Right cardiac atrium (tissue), 5 donors: ENCODE results near the gene CNTNAP2. TPM values are rescaled to one million over a fixed set of nuclear protein-coding genes. Genes with fewer than 3 reads are reported as not detected.

Source experiments
- ATAC-seq, 2 donors: fragments of 200-7000 bp; cut with Tn5 transposase; one replicate each; pipeline versions ENCODE4 v1.8.0 to v1.9.1; 2020; ENCODE audit warnings: moderate library complexity in 2 of 2, mild to moderate bottlenecking in 1 of 2
- DNase-seq, 3 donors: peaks; one replicate each; pipeline ENCODE4 v3.0.0-alpha.2; 2020
- H3K27ac ChIP-seq: one replicate; pipeline ENCODE4 v1.5.1; 2013; ENCODE audit warnings: mild to moderate bottlenecking, low read length, control low read depth, moderate library complexity
- H3K27me3 ChIP-seq: one replicate; pipeline ENCODE4 v1.6.1; 2013; ENCODE audit not compliant: control insufficient read depth, insufficient read depth
- H3K4me1 ChIP-seq: one replicate; pipeline ENCODE4 v1.6.1; 2013; ENCODE audit warnings: low read length; ENCODE audit not compliant: control insufficient read depth, insufficient read depth
- H3K4me3 ChIP-seq: one replicate; pipeline ENCODE4 v1.5.1; 2013; ENCODE audit warnings: low read length, control low read depth
- H3K9me3 ChIP-seq: one replicate; pipeline ENCODE4 v1.6.1; 2013; ENCODE audit warnings: low read length; ENCODE audit not compliant: control insufficient read depth
- WGBS: extraction: QIAGEN DNeasy Blood & Tissue Kit; methylation state at CpG from one replicate; pipeline ENCODE4 v1.1.7; 2013; 5-methylcytosine and 5-hydroxymethylcytosine counted together
- intact Hi-C, 4 donors: fragments of 100-400 bp; cut with DNase I; formaldehyde crosslinking; loops; one replicate each; pipeline versions ENCODE4 v1.11.0 to v1.14.0; 2022 to 2023
- polyA plus RNA-seq: library from polyadenylated mRNA; stranded (reverse); fragments of 200-250 nt; gene quantifications from one replicate; pipeline ENCODE4 v1.2.3, GENCODE V29; 2013
- total RNA-seq, 4 donors: library from RNA; stranded (reverse); fragmentation: NEBNext Ultra II Directional; extraction: Animal tissue kit (Norgen Biotek cat#: 25700); gene quantifications; one replicate each; pipeline ENCODE4 v1.2.1, GENCODE V29; 2021
- donor health status: healthy with polysubstance abuse.
- donor health status: DM: no; HTN: yes; CAD: no.
- donor health status: DM: no; HTN: no; CAD: no.
- donor health status: DM: no; HTN: yes; CAD: no; lungs with severe emphysema.
- donor health status: DM: yes; HTN: yes; CAD: no.

The CNTNAP2 gene
- total and polyA plus RNA-seq, 5 donors: 0.23 to 1.7 (median 0.91) TPM; not detected in 1

DNA sequence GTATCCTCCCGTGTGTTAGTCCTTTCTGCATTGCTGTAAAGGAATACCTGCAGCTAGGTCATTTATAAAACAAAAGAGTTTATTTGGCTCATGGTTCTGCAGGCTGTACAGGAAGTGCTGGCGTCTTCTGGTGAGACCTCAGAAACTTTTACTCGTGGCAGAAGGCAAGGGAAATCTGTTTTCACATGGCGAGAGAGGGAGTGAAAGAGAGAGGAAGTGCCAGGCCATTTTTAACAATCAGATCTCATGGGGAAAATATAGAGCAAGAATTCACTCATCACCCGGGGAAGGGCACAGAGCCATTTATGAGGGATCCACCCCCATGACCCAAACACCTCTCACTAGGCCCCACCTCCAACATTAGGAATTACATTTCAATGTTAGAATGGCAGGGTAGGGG lies 952.2 kb downstream of the CNTNAP2 start:
- H3K27ac ChIP-seq: peak overlapping the region; percentile 19
- no peak overlapping the region for H3K4me3 ChIP-seq
- intact Hi-C loops: no loop called here
- H3K4me1 ChIP-seq: no peaks in the 10 kb centered on the region
- ATAC-seq (peak; percentile 33 to 64), DNase-seq (no peak)
- H3K9me3 ChIP-seq: no peaks in the 10 kb centered on the region
- H3K27me3 ChIP-seq: no peaks in the 10 kb centered on the region
- WGBS: 30% methylated on average over 5 of the region's 5 CpGs

DNA sequence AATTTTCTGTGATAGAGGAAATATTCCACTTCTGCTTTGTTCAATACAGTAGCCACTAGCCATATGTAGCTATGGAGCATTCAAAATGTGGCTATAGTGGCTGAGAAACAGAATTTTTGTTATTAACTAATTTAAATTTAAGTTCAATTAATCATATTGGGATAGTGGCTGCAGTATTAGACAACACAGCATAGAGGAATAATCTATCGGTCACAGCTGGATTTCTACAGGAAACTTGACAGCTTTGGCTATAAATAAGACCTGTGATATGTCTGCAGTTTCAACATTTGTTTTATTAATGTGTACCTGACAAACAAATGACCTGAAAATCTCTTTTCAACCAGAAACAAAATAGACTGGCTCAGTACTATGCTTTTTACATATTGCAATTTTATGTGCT lies 953.2 kb downstream of the CNTNAP2 start:
- WGBS: 46% methylated on average over 1 of the region's 1 CpG
- no peaks in the 10 kb centered on the region for H3K27me3 ChIP-seq
- intact Hi-C loops: no loop called here

GRCh38 chr7:147070886-147071285 lies 954.3 kb downstream of the CNTNAP2 start:
- DNase-seq: no peak
- ATAC-seq: no peak
- intact Hi-C loops: no loop called here
- Histone ChIP-seq H3K27me3 (no peaks in the 10 kb centered on the region), H3K9me3 (no peaks in the 10 kb centered on the region), H3K4me1 (no peaks in the 10 kb centered on the region), H3K27ac (no peak overlapping the region), H3K4me3 (no peak overlapping the region)
- 65% methylated on average over 1 of the region's 1 CpG for WGBS

More for the DNA sequence above, 953.2 kb downstream of the CNTNAP2 start:
- ATAC-seq: no peak
- H3K4me3 ChIP-seq: no peak overlapping the region
- H3K4me1 ChIP-seq: no peaks in the 10 kb centered on the region
- H3K9me3 ChIP-seq: no peaks in the 10 kb centered on the region
- H3K27ac ChIP-seq: no peak overlapping the region
- no peak for DNase-seq

DNA sequence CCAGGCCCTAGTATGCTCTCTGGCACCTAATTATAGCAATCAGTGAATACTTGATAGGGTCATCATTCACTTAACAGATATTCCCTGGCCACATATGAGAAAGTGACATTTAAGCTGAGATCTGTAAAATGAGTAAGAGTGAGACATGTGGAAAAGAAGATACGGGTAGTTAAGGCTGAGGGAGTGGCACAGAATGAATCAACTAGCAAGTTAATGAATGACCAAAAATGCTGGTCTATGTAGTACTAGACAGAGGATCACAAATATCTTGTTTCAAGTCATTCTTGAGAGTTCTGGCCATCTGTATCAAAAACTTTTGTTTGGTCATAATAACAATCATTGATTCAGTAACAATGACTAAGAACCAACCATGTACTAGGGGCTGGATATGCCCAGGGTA lies 954.9 kb downstream of the CNTNAP2 start:
- 75% methylated on average over 1 of the region's 1 CpG for WGBS
- no peak overlapping the region for H3K27ac ChIP-seq
- H3K4me1 ChIP-seq: no peaks in the 10 kb centered on the region

DNA sequence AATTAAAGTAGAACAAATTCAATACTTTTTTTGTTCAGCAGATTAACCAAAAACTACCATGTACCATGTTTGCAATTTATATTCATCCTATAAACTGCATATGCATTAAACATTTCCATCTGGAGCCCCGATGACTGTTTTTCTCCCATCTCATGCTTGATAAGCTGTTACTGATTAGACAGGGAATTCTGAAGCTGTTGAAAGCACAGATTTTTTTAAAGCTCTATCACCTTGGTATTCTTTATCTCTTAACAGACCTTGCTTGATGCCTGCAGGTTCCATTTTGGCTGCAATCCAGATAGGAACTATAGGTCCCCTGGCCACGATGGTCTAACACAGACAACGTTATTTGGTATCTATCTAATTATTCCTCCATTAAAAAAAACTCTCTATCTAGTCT lies 961.7 kb downstream of the CNTNAP2 start:
- H3K9me3 ChIP-seq: no peaks in the 10 kb centered on the region
- H3K27ac ChIP-seq: no peak overlapping the region
- no peak overlapping the region for H3K4me3 ChIP-seq
- no peaks in the 10 kb centered on the region for H3K4me1 ChIP-seq
- WGBS: 46% methylated on average over 3 of the region's 3 CpGs
- intact Hi-C loops: no loop called here
- no peaks in the 10 kb centered on the region for H3K27me3 ChIP-seq
- ATAC-seq (no peak), DNase-seq (no peak)

More for the DNA sequence above, 954.9 kb downstream of the CNTNAP2 start:
- H3K27me3 ChIP-seq: no peaks in the 10 kb centered on the region
- H3K9me3 ChIP-seq: no peaks in the 10 kb centered on the region
- no peak overlapping the region for H3K4me3 ChIP-seq
- ATAC-seq: no peak
- intact Hi-C loops: no loop called here
- no peak for DNase-seq

- Histone ChIP-seq H3K4me3 (no peak overlapping the region), H3K9me3 (no peaks in the 10 kb centered on the region), H3K4me1 (no peaks in the 10 kb centered on the region), H3K27me3 (no peaks in the 10 kb centered on the region), H3K27ac (no peak overlapping the region)
- intact Hi-C loops: no loop called here
- no peak for ATAC-seq
- WGBS: 73% methylated on average over 5 of the region's 5 CpGs
- no peak for DNase-seq
Observed at GRCh38 chr7:147079083-147079482, 962.5 kb downstream of the CNTNAP2 start.

GRCh38 chr7:147079921-147080420 lies 963.4 kb downstream of the CNTNAP2 start:
- ATAC-seq (no peak), DNase-seq (no peak)
- H3K27ac ChIP-seq: no peak overlapping the region
- H3K4me3 ChIP-seq: no peak overlapping the region
- H3K4me1 ChIP-seq: no peaks in the 10 kb centered on the region
- WGBS: 76% methylated on average over 2 of the region's 2 CpGs
- intact Hi-C loops: no loop called here
- H3K9me3 ChIP-seq: no peaks in the 10 kb centered on the region
- no peaks in the 10 kb centered on the region for H3K27me3 ChIP-seq

DNA sequence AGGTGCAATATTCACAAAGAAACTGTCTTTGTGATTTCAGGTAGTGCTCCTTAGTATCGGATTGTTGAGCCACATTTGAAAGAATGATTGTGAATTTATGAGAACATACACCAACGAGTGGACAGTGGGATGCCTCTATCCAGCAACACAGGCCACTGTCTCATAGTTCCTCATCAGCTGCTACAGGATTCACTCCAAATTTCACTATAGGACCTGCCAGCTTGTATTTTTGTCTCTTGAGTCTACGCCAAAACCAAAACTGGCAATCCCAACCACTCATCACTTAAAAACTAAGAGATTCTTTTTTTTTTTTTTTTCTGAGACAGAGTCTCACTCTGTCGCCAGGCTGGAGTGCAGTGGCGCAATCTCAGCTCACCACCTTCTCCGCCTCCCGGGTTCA lies 964.5 kb downstream of the CNTNAP2 start:
- peak; percentile 13 to 44 (median 36) for DNase-seq
- intact Hi-C loops: no loop called here
- Histone ChIP-seq H3K4me3 (no peak overlapping the region), H3K9me3 (no peaks in the 10 kb centered on the region), H3K4me1 (no peaks in the 10 kb centered on the region), H3K27me3 (no peaks in the 10 kb centered on the region), H3K27ac (no peak overlapping the region)
- WGBS: 55% methylated on average over 7 of the region's 7 CpGs
- ATAC-seq: peak; percentile 66 to 86

DNA sequence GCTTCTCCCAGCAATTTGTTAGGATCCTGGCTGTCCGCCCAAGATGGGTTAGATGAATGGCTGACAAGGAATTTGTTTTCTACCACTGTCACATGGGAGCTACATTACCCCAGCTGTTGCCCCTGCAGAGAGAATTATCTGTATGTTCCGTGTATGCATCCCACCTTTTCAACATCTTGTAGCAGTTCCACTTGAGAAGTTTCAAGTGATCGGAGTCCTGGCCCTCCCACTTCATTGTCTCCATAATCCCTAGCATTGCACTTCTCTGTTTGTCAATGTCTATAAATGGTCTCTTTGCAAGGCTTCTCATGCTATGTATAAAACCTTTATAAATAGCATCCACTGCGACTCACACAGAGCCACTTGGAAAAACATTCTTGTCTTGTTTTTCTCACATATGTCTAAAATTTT lies 972.5 kb downstream of the CNTNAP2 start:
- 62% methylated on average over 4 of the region's 4 CpGs for WGBS
- H3K27me3 ChIP-seq: no peaks in the 10 kb centered on the region
- H3K9me3 ChIP-seq: no peaks in the 10 kb centered on the region
- H3K4me1 ChIP-seq: no peaks in the 10 kb centered on the region
- H3K4me3 ChIP-seq: no peak overlapping the region
- no peak for DNase-seq
- ATAC-seq: no peak
- intact Hi-C loops: no loop called here
- no peak overlapping the region for H3K27ac ChIP-seq

GRCh38 chr7:147089608-147090007 lies 973.0 kb downstream of the CNTNAP2 start:
- H3K9me3 ChIP-seq: no peaks in the 10 kb centered on the region
- no peak overlapping the region for H3K4me3 ChIP-seq
- no peaks in the 10 kb centered on the region for H3K27me3 ChIP-seq
- peak in 1 of 3 donors; percentile 10 for DNase-seq
- WGBS: 67% methylated on average over 1 of the region's 1 CpG
- no peak overlapping the region for H3K27ac ChIP-seq
- no peak for ATAC-seq
- intact Hi-C loops: no loop called here
- no peaks in the 10 kb centered on the region for H3K4me1 ChIP-seq

DNA sequence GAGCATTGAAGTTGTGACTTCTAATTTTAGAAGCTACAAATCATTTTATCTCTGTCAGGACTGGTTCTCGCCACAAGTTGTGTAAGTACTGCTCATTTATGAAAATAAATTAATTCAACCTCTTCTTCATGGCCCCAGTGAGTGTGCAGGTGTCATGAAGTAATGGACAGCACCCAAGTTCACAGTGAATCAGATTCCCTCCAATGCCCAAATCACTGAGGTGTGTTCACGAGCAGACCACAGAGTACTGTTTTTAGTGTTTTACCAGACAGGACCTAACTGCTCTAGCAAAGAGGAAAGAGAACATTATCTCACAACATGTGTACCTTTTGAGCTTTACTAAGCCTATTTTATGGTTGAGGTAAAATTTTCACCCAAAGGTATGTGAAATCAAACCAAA lies 980.0 kb downstream of the CNTNAP2 start:
- no peaks in the 10 kb centered on the region for H3K4me1 ChIP-seq
- no peaks in the 10 kb centered on the region for H3K27me3 ChIP-seq
- H3K4me3 ChIP-seq: no peak overlapping the region
- no peak for ATAC-seq
- 63% methylated on average over 2 of the region's 2 CpGs for WGBS
- DNase-seq: no peak
- H3K9me3 ChIP-seq: no peaks in the 10 kb centered on the region
- intact Hi-C loops: no loop called here
- no peak overlapping the region for H3K27ac ChIP-seq

- H3K27me3 ChIP-seq: no peaks in the 10 kb centered on the region
- ATAC-seq: no peak
Observed at GRCh38 chr7:147103224-147103623, 986.6 kb downstream of the CNTNAP2 start.

More at GRCh38 chr7:147103224-147103623, 986.6 kb downstream of the CNTNAP2 start:
- DNase-seq: no peak
- Histone ChIP-seq H3K4me3 (no peak overlapping the region), H3K27ac (no peak overlapping the region), H3K9me3 (no peaks in the 10 kb centered on the region), H3K4me1 (no peaks in the 10 kb centered on the region)
- intact Hi-C loops: no loop called here
- WGBS: 62% methylated on average over 2 of the region's 2 CpGs
